ENCODE results near the gene ALDH5A1. TPM values are rescaled to one million over a fixed set of nuclear protein-coding genes. Genes with fewer than 3 reads are reported as not detected.
A peak's percentile ranks its signal among the peaks of the same experiment; 100 is the strongest.
"Not testable (repeated sequence)": the region's sequence is repeated elsewhere in the genome, so short reads cannot be mapped to it uniquely, and the experiment has no call there.

The ALDH5A1 gene
- total RNA-seq, 1 experiment from 2014 or later: 1.0 TPM

GRCh38 chr6:24484657-24485323, 10.0 kb upstream of the ALDH5A1 start:
- no peak for DNase-seq (ENCODE audit: low read depth)

- DNase-seq (ENCODE audit: low read depth): no peak
Measured at GRCh38 chr6:24486065-24486464, 8.7 kb upstream of the ALDH5A1 start.

GRCh38 chr6:24489470-24489869, 5.3 kb upstream of the ALDH5A1 start, which contains the start of gene GPLD1:
Gene GPLD1, minus strand, starts transcription at chr6:24489578. Its CDS starts 67 bp downstream, at chr6:24489511.
- no peak for DNase-seq (ENCODE audit: low read depth)

GRCh38 chr6:24489881-24490280, 4.9 kb upstream of the ALDH5A1 start:
- no peak for DNase-seq (ENCODE audit: low read depth)

- DNase-seq (ENCODE audit: low read depth): no peak
Measured at GRCh38 chr6:24490948-24491347, 3.8 kb upstream of the ALDH5A1 start.

- DNase-seq (ENCODE audit: low read depth): no peak
Measured at GRCh38 chr6:24492475-24492874, 2.3 kb upstream of the ALDH5A1 start.

- no peak for DNase-seq (ENCODE audit: low read depth)
Measured at GRCh38 chr6:24493945-24494820, 586 bp upstream of the ALDH5A1 start.

GRCh38 chr6:24497254-24497970, 2.6 kb downstream of the ALDH5A1 start:
- no peak for DNase-seq (ENCODE audit: low read depth)

- DNase-seq (ENCODE audit: low read depth): no peak
Measured at GRCh38 chr6:24500683-24501082, 5.9 kb downstream of the ALDH5A1 start.

- no peak for DNase-seq (ENCODE audit: low read depth)
Measured at GRCh38 chr6:24501374-24501773, 6.6 kb downstream of the ALDH5A1 start.

- no peak for DNase-seq (ENCODE audit: low read depth)
Measured at GRCh38 chr6:24501914-24502313, 7.1 kb downstream of the ALDH5A1 start.

- no peak for DNase-seq (ENCODE audit: low read depth)
Measured at GRCh38 chr6:24504287-24504648, 9.5 kb downstream of the ALDH5A1 start.

- DNase-seq (ENCODE audit: low read depth): no peak
Measured at GRCh38 chr6:24504649-24505586, 10.1 kb downstream of the ALDH5A1 start.

- DNase-seq (ENCODE audit: low read depth): no peak
Measured at GRCh38 chr6:24506814-24507520, 12.2 kb downstream of the ALDH5A1 start.

GRCh38 chr6:24511976-24512375, 17.2 kb downstream of the ALDH5A1 start:
- not testable (repeated sequence) for DNase-seq (ENCODE audit: low read depth)

GRCh38 chr6:24513602-24514001, 18.8 kb downstream of the ALDH5A1 start:
- DNase-seq (ENCODE audit: low read depth): no peak

- DNase-seq (ENCODE audit: low read depth): no peak
Measured at GRCh38 chr6:24517659-24518543, 23.1 kb downstream of the ALDH5A1 start.

- DNase-seq (ENCODE audit: low read depth): peak; percentile 31
Measured at GRCh38 chr6:24520929-24521546, 26.3 kb downstream of the ALDH5A1 start.
